Measurements from ENCODE around the gene EEPD1.

- TF ChIP-seq CTCF (IDR thresholded peaks at IDR 0.05) = no peak
- TF ChIP-seq POLR2A (IDR thresholded peaks at IDR 0.05) = no peak
Measured at GRCh38 chr7:36157527-36158320, 4.7 kb downstream of the EEPD1 start.
